T-helper 2 cell treated with Interferon-gamma antibody and Interleukin-4, amounts not matched to agents 100 ng/mL and 5 ng/mL, for 36 hours (primary cell): Measurements from ENCODE around the gene SSR3. TPM values are rescaled to one million over a fixed set of nuclear protein-coding genes. Genes with fewer than 3 reads are reported as not detected.
"Not testable (repeated sequence)": the region's sequence is repeated elsewhere in the genome, so short reads cannot be mapped to it uniquely, and the experiment has no call there.

Experiments
- intact Hi-C: fragments of 100-400 bp; cut with micrococcal nuclease; formaldehyde crosslinking; loops from one replicate; pipeline ENCODE4 v1.15.1; 2023
- total RNA-seq: library from RNA; stranded (reverse); gene quantifications from 2 replicates; pipeline ENCODE4 v1.2.3, GENCODE V29; 2022

Gene SSR3
- 163 and 164 TPM in 2 replicates for total RNA-seq

DNA sequence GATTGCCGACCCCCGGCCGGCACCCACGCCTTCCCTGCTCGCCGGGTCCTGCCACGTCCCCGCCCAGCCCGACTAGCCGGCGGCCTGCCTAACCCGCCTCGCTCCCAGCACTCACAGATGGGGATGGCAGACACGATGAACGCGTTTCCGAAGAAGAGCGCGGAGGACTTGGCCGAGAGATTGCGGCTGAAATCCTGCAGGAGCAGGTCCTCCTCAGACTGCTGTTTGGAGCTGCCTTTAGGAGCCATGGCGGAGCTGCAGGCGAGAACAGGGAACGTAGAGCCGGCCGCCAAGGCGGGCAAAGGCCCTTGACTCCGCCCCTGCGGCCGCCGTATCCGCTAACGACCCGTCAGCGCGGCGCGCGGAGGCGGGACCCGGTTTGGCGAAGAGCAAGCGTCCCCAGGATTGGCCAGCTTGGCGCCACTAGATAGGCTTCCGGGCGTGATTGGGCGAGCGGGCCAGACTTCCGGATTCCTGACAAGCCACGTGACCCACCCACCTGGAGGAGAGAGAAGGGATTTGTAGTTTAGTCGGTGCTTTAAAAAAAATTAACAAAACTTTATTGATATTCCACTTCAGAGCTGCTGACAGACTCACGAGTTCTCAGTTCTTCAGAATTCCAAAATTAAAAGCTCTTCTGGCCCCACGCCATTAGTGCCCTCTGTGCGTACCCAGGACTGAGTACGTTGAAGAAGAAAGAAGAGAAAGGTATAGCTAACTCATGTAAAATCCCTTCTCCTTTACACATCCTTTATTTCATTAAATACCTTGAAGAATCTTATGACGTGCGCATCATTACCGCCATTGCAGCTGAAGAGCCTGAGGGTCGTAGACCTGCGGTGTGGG lies at the start of gene SSR3:
Gene SSR3, minus strand, starts transcription at position 276 of the 846 bp plus-strand sequence. Its CDS starts 28 bp downstream, at position 248.
- intact Hi-C loops: loop anchor here (1.0 to 10.0 kb wide), 12 partner anchors 31 to 680 kb away; partner anchors contain the start of genes CCNL1, GMPS and TIPARP

DNA sequence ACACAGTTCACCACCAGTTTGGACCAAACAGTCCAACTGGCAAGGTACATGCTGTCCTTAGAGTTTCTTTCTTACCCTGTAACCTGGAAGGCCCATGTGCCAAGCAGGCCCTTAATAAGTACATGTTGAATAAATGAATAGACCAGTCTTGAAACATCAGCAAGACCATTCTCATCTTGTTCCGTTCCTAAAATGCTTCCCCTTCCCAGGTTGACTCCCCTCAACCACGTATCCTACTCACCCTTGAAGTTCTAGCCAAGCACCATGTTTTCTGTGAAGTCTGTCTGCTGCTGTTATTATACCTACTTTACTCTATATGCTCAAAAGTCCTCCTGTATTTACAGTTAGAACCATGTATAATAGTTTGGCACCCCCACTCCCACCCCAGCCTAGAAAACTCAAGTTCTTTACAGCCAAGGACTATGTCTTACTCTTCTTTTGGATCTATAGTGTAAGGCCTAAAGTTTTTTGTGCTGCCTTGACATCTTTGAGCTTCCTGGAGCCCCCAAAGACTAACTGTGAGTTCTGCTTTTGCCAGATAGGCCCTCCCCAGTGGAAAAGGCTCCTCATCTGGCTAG lies 49.2 kb upstream of the SSR3 start:
- intact Hi-C loops: no loop called here

DNA sequence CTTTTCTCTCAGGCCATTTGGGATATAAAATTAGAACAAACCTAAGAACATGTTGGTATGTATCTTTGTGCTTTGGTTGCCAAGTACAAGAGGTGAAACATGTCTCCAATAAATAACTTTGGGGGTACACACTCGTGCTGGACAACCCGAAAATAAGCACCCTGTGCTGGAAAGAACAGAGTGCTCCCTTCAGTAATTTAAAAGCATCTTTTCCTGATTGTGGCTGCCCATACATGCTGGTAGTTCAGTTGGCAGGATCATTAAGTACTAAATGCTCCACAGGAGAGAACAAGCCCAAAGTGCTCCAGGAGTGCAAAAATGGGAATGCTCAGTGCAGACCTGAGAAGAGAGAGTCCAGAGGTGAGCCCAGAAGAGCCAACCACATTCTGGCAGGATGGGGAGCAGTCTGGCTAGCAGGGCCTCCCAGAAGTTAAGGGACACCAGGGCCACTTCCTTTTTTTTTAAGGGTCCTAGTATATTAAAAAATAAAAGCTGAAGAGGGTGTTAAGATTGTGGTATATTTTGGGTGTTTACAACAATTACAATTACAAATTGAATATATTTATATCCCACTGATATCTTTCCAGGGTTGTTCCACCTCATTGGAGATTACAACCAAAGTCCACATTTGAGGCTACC lies 48.6 kb upstream of the SSR3 start:
- intact Hi-C loops: no loop called here

DNA sequence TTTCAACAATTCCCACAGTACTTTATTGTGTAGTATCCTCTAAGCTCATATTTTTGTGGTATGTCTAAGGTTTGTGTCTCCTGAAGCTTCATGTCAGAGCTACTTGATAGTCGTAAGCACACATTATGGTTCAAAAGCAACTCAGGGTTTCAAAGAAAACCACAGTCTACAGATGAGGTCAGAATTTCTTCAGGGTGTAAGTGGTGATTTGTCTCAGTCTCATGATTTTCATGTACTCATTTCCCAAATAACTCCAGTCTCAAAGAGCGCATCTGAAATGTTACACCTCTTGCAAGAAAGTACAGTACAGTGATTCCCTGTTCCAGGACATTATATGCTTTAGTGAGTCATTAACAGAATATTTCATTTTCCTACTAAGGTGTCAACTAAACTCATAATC lies 47.5 kb upstream of the SSR3 start:
- intact Hi-C loops: no loop called here

DNA sequence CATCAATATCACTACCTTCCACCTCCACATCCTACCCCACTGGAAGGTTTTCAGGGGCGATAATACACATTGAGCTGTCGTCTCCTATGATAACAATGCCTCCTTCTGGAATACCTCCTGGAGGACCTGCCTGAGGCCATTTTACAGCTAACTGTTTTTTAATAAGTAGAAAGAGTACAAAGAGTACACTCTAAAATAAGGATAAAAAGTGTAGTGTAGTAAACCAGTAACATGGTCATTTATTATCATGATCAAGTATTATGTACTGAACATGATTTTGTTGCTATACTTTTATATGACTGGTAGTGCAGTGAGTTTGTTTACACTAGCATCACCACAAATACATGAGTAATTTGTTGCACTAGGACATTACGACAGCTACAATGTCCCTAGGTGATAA lies 46.6 kb upstream of the SSR3 start:
- intact Hi-C loops: no loop called here

DNA sequence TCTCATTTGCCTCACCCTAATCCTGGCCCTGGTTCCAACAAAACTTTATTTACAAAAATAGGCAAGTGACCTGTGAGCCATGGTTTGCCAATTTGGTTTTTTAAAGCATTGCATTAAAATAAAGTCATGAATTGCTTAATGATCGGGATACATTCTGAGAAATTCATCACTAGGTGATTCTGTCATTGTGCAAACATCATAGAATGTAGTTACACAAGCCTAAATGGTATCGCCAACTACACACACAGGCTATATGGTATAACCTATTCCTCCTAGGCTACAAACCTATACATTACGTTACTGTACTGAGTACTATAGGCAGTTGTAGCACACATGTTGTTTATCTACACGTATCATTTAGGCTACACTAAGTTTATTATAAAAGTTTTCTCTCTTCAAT lies 45.9 kb upstream of the SSR3 start:
- intact Hi-C loops: no loop called here

DNA sequence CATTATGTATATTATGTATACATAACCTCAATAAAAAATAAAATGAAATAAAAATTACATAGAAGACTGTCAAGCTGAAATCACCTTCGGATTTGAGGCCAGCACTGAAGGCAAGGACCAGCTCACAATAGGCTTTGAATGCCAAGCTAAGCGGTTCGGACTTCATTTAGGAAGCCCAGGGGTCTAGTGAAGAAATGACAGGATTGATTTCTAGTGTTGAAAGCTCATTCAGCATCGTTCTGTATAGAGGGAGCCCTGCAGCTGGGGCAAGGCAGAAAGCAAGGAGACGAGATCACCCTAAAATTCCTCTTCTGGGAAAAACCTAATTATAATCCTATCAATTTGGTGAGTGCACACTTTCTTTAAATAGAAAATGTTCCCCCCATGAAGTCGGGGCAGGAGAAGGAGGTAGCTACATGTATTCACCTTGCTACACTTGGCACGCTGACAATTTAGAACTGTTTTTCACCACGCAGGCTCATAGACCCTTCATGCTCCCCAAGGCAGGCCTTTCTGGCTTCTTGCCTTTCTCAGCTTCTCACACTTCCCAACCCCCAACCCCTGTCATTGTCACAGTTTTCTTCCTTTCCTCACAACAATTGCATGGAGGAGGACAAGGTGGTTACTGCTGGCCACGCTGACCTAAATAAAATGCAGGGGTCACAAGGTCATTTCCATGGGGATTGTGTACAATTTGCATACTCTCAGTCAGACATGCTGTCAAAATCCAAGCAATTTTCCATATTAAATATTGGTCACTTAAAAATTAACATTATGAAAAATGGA lies 44.4 kb upstream of the SSR3 start:
- intact Hi-C loops: no loop called here

DNA sequence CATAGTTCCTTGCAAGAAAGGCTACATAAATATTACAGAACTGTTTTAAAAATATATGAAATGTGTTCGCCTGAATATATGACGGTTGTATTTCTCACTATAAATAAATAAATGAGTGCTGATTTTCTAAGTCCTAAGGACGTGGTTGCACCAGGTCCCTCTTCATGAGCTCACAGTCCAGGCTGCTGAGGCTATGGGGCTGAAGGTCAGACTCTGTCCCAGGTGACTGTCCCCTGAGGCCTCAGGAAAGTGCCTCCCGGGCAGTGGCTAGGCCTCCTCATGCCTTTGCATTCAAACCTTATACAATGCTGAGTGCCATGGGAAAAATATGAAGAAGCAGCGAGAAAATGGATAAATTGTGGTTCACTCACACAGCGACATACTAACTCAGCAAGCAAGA lies 43.5 kb upstream of the SSR3 start:
- intact Hi-C loops: no loop called here

DNA sequence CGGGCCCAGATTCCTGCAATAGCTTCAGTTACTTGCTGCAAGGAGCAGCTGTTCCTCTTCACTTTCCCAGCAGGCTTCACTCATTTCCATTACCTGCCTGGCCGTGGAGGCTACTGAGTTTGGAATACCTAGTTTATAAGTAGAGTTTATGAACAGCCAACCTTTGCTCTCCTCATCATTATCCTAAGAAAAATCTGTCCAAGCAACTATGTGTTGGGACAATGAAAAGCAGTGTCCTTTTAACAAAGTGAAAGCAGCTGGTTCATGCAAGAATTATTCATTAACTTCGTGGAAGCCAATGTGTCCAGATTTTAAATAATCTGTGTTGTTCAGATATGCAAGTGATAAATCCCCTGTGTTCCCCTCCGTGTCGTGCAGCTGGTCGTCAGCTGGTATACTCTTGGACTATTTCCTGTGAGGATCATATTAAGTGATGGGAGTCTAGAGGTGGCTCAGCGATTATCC lies 39.3 kb upstream of the SSR3 start:
- intact Hi-C loops: no loop called here

DNA sequence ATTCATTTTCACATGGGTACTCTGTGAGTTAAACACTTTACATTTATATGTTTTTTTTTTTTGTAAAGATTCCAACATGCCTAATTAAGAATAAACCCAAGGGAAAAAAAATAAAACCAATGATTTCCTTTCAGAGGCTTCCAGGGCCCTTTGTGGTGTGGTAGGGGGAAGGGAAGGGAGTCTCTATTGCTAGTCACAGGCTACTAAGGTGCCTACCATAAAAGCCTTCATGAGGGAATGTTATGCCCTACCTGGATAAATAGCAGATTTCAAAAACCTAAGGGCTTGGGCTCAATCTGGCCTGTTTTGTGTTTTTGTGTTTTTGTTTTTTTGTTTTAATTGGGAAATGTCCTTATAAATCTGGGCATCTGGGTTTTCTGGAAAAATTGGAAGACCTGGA lies 38.9 kb upstream of the SSR3 start:
- intact Hi-C loops: no loop called here

DNA sequence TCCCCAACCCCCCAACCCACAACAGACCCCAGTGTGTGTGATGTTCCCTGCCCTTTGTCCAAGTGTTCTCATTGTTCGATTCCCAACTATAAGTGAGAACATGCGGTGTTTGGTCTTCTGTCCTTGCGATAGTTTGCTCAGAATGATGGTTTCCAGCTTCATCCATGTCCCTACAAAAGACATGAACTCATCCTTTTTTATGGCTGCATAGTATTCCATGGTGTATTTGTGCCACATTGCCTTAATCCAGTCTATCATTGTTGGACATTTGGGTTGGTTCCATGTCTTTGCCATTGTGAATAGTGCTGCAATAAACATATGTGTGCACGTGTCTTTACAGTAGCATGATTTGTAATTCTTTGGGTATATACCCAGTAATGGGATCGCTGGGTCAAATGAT lies 34.9 kb upstream of the SSR3 start:
- intact Hi-C loops: not testable (repeated sequence)

DNA sequence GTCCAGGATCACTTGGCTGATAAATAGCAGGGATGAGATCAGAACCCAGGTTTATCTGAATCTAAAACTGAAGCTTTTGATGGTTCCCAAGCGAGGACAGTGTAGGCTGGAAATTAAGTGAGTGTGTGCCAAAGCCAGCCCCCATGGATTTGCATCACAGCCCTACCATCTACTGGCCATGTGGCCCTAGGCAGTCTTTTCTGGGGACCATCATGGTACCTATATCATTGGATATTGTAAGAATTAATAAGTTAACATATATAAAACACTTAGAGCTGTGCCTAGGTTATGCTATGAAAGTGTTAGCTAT lies 32.8 kb upstream of the SSR3 start:
- intact Hi-C loops: no loop called here

DNA sequence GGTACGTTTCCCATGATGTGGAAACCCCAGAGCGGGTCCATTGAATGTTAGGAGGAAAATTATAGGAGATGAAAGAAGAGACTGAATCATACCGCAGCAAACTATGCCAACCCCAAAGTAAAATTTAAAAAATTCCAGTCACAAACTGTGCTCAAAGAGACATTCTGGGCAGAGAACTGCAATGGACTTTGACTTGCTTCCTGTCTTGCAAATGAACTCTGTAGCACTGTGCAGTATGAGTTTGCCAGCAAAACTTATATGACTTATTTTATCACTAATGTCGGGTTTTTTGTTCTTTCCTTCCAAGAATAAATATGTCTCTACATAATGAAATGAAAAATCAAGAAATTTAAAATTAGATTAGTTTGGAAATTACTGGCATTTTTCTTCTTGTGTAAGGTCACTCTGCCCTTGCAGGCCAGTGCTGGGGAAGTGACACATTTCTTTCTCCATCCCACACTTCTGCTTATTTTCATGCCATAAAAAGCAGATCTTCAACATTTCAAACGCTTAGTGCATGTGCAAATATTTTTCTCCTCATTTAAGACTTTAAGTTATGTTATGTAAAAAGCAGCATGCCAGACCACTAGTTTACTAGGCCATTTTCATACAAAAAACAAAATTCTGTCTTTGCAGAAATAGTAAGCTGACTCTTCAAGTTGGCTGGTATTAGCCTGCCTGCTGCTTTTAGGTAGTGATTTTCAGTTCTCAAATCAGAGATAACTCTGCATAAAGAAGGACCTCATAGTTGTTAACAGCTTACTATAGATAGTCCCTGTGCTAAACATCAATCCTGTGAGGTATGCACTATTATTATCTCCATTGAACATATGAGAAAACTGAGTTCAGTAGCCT lies 32.2 kb upstream of the SSR3 start:
- intact Hi-C loops: no loop called here

DNA sequence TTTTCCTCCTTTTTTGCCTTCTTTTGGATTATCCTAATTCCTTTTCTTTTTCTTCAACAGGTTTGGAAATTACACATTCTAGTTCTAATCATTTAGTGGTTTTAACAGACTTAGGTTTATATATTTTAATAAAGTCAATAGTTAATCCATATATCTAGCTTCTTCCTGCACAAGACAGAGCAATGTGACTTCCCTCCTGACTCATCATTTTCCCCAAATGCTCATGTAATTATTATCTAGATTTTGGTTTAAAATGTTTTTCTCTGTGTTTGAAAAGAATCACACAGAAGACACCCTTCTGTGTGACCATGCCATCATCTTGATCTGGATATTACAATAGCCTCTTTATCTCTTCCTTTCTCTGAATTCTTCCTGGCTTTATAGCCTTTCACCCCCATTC lies 28.6 kb upstream of the SSR3 start:
- intact Hi-C loops: no loop called here

DNA sequence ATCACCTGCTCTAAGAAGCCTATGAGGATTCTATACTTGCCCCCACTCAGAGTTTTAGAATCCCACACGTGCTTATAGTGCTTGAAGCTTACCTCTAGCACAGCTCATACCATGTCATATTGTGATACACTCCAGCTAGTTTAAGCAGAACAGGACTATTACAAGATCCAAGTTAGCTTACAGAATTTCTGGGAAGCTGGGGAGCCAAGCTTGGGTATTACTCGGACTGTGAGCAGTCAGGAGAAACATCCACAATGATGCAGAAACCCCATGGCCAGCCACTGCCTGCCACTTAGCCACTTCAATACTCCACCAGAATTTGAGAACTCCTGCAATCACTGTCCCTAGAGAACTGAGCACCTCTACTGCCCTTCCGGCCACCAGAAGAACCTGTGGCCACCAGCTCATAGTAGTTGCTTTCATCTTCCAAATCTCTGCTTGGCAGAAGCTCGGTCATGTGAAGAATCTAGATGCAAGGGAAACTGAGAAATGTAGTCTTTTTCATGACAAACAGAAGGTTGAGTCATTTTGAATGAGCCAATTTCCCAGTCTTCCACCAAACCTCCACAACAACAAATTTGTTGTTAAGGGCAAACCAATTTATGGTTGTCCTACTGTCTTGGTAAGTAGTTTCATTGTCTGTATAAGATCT lies 27.7 kb upstream of the SSR3 start:
- intact Hi-C loops: no loop called here

DNA sequence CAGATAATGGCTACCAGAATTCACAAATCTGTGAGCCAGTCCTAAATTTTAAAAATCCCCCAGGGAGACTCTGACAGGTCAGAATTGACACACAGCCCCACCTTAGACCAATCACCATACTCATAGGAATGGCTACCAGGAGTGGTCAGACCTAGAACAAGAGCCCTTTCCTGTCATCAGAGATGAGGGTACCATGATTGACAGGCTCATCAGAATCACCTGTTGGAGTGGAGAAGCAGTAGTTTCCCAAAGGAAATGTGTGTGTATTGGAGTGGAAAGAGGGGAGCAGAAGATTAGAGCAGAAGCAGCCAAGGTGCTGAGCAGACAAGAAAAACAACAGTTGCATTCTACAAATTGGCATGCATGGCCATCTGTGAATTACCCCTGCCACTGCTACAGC lies 27.0 kb upstream of the SSR3 start:
- intact Hi-C loops: no loop called here

DNA sequence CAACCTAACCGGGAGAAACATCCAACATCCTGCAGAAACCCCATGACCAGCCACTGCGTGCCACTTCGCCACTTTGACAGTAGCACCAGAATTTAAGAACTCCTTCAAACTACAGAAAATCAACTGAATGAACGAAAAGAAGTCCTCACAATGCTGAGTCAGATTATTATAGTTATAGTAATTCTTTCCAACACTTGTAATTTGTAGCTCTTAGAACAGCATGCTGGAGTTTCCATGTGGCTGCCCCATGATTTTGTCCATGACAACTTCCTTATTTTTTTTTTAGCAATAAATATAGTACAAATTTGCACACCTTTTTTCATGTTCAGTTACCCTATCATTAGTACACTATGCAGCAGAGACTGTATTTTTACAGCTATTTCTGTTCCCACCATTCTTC lies 26.1 kb upstream of the SSR3 start:
- intact Hi-C loops: no loop called here

DNA sequence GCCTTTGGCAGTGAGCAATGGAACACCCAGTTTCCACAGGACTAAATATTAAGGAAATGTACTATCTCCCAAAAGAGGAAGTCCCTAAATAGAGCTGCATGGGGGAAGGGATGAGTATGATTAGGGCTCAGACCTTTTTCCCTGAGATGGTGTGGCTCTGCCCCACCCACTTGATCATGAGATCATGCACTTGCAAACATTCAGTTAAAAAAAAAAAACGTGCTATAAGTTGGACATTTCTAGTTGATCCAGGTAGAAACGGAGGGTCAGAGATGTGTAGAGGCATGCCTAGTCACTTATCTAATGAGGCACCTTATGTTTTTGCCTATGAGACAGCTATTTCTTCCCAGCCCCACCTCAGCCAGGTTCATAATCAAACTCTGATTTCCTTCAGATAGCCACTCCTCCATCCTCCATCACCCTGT lies 24.5 kb upstream of the SSR3 start:
- intact Hi-C loops: no loop called here

DNA sequence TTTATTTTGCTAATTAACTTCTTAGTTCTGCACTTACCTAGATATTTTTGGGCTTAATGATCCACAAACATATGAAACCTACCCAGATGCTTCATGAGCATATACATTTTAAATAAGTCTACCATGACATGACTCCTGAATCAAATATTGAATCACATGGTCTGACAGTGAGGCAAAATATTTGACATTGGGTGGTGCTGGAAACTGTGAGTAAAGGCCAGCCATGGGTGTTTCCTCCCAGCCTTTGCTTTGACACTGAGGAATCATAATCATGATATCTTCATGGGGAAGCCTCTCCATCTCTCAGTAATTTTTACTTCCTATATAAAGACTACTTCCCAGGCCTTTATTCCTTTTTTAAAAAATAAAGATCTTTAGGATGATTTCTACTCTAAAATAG lies 22.8 kb upstream of the SSR3 start:
- intact Hi-C loops: no loop called here

DNA sequence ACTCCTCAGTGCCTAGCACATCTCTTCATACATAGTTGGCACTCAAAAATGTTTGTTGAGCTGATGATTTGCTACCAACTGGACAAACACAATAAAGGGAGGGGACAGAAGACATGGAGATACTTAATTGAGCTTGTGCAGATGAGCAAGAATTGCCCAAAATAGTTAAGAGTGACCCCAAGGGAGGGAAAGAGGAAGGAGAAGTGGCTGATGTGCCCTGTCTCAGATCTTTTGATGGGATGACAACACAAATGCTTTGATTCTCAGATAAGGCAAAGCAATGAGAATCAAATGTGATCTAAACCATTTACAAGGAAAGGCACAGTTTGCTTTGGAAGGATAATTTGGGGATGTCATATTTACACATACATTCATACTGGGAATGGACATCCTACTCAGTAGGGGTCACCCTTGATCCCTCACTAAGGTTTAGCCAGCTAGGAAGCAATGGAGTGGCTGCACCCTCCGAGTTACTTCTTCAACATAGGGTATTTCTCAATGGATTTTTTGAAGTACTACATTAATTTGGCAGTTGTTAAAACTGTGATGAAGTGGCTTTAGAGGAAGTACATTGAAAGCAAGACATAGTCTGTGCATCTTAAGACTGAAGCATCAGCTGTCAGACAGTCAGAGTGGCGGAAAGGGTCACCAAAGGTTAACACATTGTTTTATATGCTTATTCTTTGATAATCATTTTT lies 21.9 kb upstream of the SSR3 start:
- intact Hi-C loops: no loop called here
